HPDE6-E6E7 (cell line): ENCODE data around the gene GSDMA.

Source experiments
- DNase-seq: peaks from one replicate; pipeline ENCODE4 v3.0.0; 2011; ENCODE audit warnings: missing footprints; ENCODE audit errors: extremely low spot score

The GSDMA gene

GRCh38 chr17:39962642-39963220 lies at the start of gene GSDMA:
TSS of gene GSDMA (plus strand) at chr17:39963004. CDS start at chr17:39965688, 2,684 bp downstream.
- DNase-seq, result no peak

- DNase-seq, result no peak
Measured at GRCh38 chr17:39913989-39914388, 48.8 kb upstream of the GSDMA start.

GRCh38 chr17:39915559-39915958 lies 47.2 kb upstream of the GSDMA start:
- no peak for DNase-seq

- DNase-seq, result no peak
Measured at GRCh38 chr17:39916918-39917317, 45.9 kb upstream of the GSDMA start.

- no peak for DNase-seq
Measured at GRCh38 chr17:39919087-39919683, 43.6 kb upstream of the GSDMA start.

GRCh38 chr17:39920218-39921210 lies 42.3 kb upstream of the GSDMA start:
- DNase-seq, result no peak

GRCh38 chr17:39921323-39921722 lies 41.5 kb upstream of the GSDMA start:
- no peak for DNase-seq

GRCh38 chr17:39922006-39922405 lies 40.8 kb upstream of the GSDMA start:
- no peak for DNase-seq

- no peak for DNase-seq
Measured at GRCh38 chr17:39923230-39923629, 39.6 kb upstream of the GSDMA start.

GRCh38 chr17:39923836-39924690 lies 38.7 kb upstream of the GSDMA start:
- no peak for DNase-seq

- no peak for DNase-seq
Measured at GRCh38 chr17:39924691-39925055, 38.1 kb upstream of the GSDMA start.

GRCh38 chr17:39925282-39926134 lies 37.3 kb upstream of the GSDMA start:
- no peak for DNase-seq

- DNase-seq, result no peak
Measured at GRCh38 chr17:39926135-39926587, 36.6 kb upstream of the GSDMA start.

GRCh38 chr17:39926588-39927100 lies 36.2 kb upstream of the GSDMA start:
- DNase-seq, result no peak

GRCh38 chr17:39927101-39927928 lies 35.5 kb upstream of the GSDMA start, which contains the start of the genes LRRC3C and ORMDL3:
TSS of gene LRRC3C (plus strand) at chr17:39927732. CDS start at chr17:39941524, 13,792 bp downstream.
TSS of gene ORMDL3 (minus strand) at chr17:39927601. CDS start at chr17:39924203, 3,398 bp downstream.
- DNase-seq, result peak; percentile 80

- DNase-seq, result no peak
Measured at GRCh38 chr17:39927929-39928857, 34.6 kb upstream of the GSDMA start.

- peak; percentile 80 for DNase-seq
Measured at GRCh38 chr17:39928858-39929645, 33.8 kb upstream of the GSDMA start.
